Measurements from ENCODE around the gene PPP2R2D. TPM values are rescaled to one million over a fixed set of nuclear protein-coding genes. Genes with fewer than 3 reads are reported as not detected.
A peak's percentile ranks its signal among the peaks of the same experiment; 100 is the strongest.

PPP2R2D gene
- total RNA-seq, 1 donor from 2014 or later, result 36.9 TPM

DNA sequence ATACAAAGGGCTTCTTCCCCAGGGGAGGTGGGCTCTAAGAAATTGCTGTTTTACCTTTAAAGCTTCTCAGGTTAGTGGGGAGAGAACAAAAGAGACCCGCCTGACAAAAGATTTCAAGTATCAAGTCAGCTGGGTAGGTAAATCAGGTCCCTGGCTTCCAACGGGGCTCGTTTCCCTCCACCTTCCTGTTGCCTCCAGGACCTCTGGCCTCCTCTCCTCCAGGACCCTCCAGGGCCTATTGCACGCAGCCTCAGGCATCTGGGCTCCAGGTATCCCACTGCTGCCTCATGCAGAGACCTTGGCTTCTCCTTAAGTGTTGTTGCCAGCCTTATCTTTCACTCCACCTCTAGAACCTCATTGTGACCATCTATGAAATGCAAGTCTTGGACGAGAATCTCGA is 78.0 kb downstream of the PPP2R2D start:
- Mint-ChIP-seq H3K36me3 (ENCODE audit: low read depth, unreplicated experiment) (peaks cover 3% of the 10 kb centered on the region), H3K4me3 (ENCODE audit: unreplicated experiment) (no peak overlapping the region), H3K4me1 (ENCODE audit: unreplicated experiment) (peaks cover 18% of the 10 kb centered on the region), H3K9me3 (ENCODE audit: unreplicated experiment) (no peaks in the 10 kb centered on the region), H3K27ac (ENCODE audit: unreplicated experiment) (no peak overlapping the region), H3K27me3 (ENCODE audit: unreplicated experiment) (peaks cover 9% of the 10 kb centered on the region)
- DNase-seq (ENCODE audit: low spot score), result no peak
- TF ChIP-seq, protein P1, sequence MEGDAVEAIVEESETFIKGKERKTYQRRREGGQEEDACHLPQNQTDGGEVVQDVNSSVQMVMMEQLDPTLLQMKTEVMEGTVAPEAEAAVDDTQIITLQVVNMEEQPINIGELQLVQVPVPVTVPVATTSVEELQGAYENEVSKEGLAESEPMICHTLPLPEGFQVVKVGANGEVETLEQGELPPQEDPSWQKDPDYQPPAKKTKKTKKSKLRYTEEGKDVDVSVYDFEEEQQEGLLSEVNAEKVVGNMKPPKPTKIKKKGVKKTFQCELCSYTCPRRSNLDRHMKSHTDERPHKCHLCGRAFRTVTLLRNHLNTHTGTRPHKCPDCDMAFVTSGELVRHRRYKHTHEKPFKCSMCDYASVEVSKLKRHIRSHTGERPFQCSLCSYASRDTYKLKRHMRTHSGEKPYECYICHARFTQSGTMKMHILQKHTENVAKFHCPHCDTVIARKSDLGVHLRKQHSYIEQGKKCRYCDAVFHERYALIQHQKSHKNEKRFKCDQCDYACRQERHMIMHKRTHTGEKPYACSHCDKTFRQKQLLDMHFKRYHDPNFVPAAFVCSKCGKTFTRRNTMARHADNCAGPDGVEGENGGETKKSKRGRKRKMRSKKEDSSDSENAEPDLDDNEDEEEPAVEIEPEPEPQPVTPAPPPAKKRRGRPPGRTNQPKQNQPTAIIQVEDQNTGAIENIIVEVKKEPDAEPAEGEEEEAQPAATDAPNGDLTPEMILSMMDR (IDR thresholded peaks at IDR 0.05; ENCODE audit: unreplicated experiment), result no peak

DNA sequence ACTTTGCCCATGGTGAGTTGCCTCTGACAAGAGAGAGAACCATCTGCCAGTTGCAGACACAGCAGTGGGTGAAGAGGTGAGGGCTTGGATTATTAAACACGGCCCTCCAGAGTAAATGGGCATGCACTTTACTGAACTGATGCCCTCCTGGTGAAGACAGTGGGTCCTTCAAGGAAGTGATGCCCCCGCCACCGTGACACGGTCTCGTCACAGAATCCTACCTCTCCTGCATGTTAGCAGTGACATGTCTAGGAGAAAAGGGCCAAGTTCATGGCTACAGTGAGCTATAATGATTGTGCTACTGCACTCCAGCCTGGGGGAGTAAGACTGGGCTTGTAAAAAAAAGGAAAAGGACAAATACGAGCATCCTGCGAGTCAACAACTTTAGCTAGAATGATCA is 78.5 kb downstream of the PPP2R2D start:
- Mint-ChIP-seq H3K27ac (ENCODE audit: unreplicated experiment) (no peak overlapping the region), H3K9me3 (ENCODE audit: unreplicated experiment) (no peaks in the 10 kb centered on the region), H3K4me3 (ENCODE audit: unreplicated experiment) (peak overlapping the region; percentile 4), H3K27me3 (ENCODE audit: unreplicated experiment) (peaks cover 9% of the 10 kb centered on the region), H3K36me3 (ENCODE audit: low read depth, unreplicated experiment) (no peaks in the 10 kb centered on the region), H3K4me1 (ENCODE audit: unreplicated experiment) (peaks cover 15% of the 10 kb centered on the region)
- TF ChIP-seq, protein P1 (IDR thresholded peaks at IDR 0.05; ENCODE audit: unreplicated experiment), result no peak
- DNase-seq (ENCODE audit: low spot score), result no peak

GRCh38 chr10:131979821-131980270 is 79.0 kb downstream of the PPP2R2D start:
- Mint-ChIP-seq H3K4me3 (ENCODE audit: unreplicated experiment) (no peak overlapping the region), H3K4me1 (ENCODE audit: unreplicated experiment) (peaks cover 15% of the 10 kb centered on the region), H3K27ac (ENCODE audit: unreplicated experiment) (no peak overlapping the region), H3K36me3 (ENCODE audit: low read depth, unreplicated experiment) (no peaks in the 10 kb centered on the region), H3K27me3 (ENCODE audit: unreplicated experiment) (peaks cover 9% of the 10 kb centered on the region), H3K9me3 (ENCODE audit: unreplicated experiment) (no peaks in the 10 kb centered on the region)
- TF ChIP-seq, protein P1 (IDR thresholded peaks at IDR 0.05; ENCODE audit: unreplicated experiment), result no peak
- peak; percentile 35 for DNase-seq (ENCODE audit: low spot score)

DNA sequence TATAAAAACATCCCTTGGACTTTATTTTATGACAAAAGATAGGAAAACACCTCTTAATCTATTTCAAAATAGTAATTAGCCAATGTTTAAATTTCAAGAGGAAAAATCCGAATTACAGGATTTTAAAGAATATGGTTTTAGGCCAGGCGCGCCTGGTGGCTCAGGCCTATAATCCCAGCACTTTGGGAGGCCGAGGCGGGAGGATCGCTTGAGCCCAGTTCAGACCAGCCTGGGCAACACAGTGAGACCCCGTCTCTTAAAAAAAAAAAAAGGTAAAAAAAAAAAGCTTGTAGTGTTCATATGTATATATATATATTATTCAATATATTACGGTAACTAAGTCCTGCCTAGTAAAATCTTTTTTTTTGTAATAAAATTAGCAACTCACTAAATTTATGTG is 79.5 kb downstream of the PPP2R2D start:
- peak overlapping the region; percentile 92 for H3K4me3 Mint-ChIP-seq (ENCODE audit: unreplicated experiment)

GRCh38 chr10:131980761-131981428 is 80.1 kb downstream of the PPP2R2D start:
- Mint-ChIP-seq H3K4me3 (ENCODE audit: unreplicated experiment) (peak overlapping the region; percentile 92), H3K27ac (ENCODE audit: unreplicated experiment) (no peak overlapping the region), H3K9me3 (ENCODE audit: unreplicated experiment) (no peaks in the 10 kb centered on the region), H3K4me1 (ENCODE audit: unreplicated experiment) (peaks cover 15% of the 10 kb centered on the region), H3K27me3 (ENCODE audit: unreplicated experiment) (peaks cover 9% of the 10 kb centered on the region), H3K36me3 (ENCODE audit: low read depth, unreplicated experiment) (peaks cover 2% of the 10 kb centered on the region)
- no peak for DNase-seq (ENCODE audit: low spot score)
- TF ChIP-seq, protein P1 (IDR thresholded peaks at IDR 0.05; ENCODE audit: unreplicated experiment), result no peak

More for the DNA sequence above, 79.5 kb downstream of the PPP2R2D start:
- DNase-seq (ENCODE audit: low spot score), result no peak
- Mint-ChIP-seq H3K27ac (ENCODE audit: unreplicated experiment) (no peak overlapping the region), H3K9me3 (ENCODE audit: unreplicated experiment) (no peaks in the 10 kb centered on the region), H3K36me3 (ENCODE audit: low read depth, unreplicated experiment) (no peaks in the 10 kb centered on the region), H3K27me3 (ENCODE audit: unreplicated experiment) (peaks cover 9% of the 10 kb centered on the region), H3K4me1 (ENCODE audit: unreplicated experiment) (peaks cover 15% of the 10 kb centered on the region)
- TF ChIP-seq, protein P1 (IDR thresholded peaks at IDR 0.05; ENCODE audit: unreplicated experiment), result no peak

Measured in endothelial cell (in vitro differentiated cells).